ENCODE measurements around the gene FAM234B. TPM values are rescaled to one million over a fixed set of nuclear protein-coding genes. Genes with fewer than 3 reads are reported as not detected.
A peak's percentile ranks its signal among the peaks of the same experiment; 100 is the strongest.
"Not testable (repeated sequence)": the region's sequence is repeated elsewhere in the genome, so short reads cannot be mapped to it uniquely, and the experiment has no call there.

Gene FAM234B
- total RNA-seq, 2 donors from 2014 or later = 9.7 to 14.7 TPM

DNA sequence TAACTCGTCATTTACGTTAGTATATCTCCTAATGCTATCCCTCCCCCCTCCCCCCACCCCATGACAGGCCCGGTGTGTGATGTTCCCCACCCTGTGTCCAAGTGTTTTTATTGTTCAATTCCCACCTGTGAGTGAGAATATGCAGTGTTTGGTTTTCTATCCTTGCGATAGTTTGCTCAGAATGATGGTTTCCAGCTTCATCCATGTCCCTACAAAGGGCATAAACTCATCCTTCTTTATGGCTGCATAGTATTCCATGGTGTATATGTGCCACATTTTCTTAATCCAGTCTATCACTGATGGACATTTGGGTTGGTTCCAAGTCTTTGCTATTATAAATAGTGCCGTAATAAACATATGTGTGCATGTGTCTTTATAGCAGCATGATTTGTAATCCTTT, 39.5 kb downstream of the FAM234B start:
- ATAC-seq (replicated peaks); H3K4me3 Mint-ChIP-seq; H3K4me1 Mint-ChIP-seq; H3K9me3 Mint-ChIP-seq; H3K27me3 Mint-ChIP-seq; H3K27ac Mint-ChIP-seq: not testable (repeated sequence)
- peaks cover 30% of the 10 kb centered on the region for H3K36me3 Mint-ChIP-seq (ENCODE audit: low read depth)

DNA sequence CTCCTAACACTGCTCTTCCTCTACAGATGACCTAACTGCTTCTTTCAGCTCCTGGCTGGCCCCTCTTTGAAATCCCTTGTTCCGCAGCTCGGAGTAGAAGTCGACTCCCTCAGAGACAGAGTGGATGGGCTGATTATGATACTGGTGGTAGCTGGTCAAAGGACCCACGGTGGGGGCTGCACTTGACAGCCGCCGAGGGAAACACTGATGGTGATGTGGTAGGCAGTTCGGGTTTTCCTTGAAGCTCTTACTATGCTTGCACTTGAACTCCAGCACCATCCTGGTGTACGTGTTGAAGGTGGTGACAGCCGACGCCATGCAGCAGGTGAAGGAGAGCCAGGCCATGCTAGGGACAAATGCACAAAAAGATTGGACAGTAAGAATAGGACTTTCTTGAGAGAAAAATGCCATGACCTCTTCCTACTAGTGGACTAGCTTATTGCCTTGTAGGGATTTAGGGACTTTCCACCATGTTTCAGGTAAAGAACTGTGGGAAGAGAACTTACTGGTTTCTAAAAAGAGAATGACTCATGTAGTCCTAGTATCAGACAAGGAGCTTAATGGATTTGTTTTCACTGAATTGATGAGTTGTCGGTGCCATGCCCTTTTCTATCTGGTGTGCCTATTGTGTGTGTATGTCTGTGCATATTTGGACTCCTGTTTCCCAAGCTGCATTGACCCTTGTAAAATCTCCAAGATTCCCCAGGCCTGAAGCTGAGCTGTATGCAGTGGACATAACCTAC, 40.9 kb downstream of the FAM234B start:
- H3K4me1 Mint-ChIP-seq = peaks cover 5% of the 10 kb centered on the region
- H3K36me3 Mint-ChIP-seq (ENCODE audit: low read depth) = peaks cover 26% of the 10 kb centered on the region
- H3K27me3 Mint-ChIP-seq = peaks cover 3% of the 10 kb centered on the region
- H3K27ac Mint-ChIP-seq = peak overlapping the region; percentile 26
- H3K9me3 Mint-ChIP-seq = no peaks in the 10 kb centered on the region
- peak; percentile 88 for ATAC-seq (replicated peaks)
- no peak overlapping the region for H3K4me3 Mint-ChIP-seq

- Mint-ChIP-seq H3K4me3 (no peak overlapping the region), H3K27ac (peak overlapping the region; percentile 26), H3K36me3 (ENCODE audit: low read depth) (peaks cover 16% of the 10 kb centered on the region), H3K27me3 (peaks cover 3% of the 10 kb centered on the region), H3K4me1 (peaks cover 5% of the 10 kb centered on the region), H3K9me3 (no peaks in the 10 kb centered on the region)
- no peak for ATAC-seq (replicated peaks)
These were observed 41.9 kb downstream of the FAM234B start for GRCh38 chr12:13085968-13086686.

- Mint-ChIP-seq H3K4me1 (peaks cover 5% of the 10 kb centered on the region), H3K36me3 (ENCODE audit: low read depth) (peaks cover 13% of the 10 kb centered on the region), H3K4me3 (no peak overlapping the region), H3K27ac (no peak overlapping the region), H3K9me3 (no peaks in the 10 kb centered on the region), H3K27me3 (peaks cover 3% of the 10 kb centered on the region)
- no peak for ATAC-seq (replicated peaks)
These were observed 43.6 kb downstream of the FAM234B start for GRCh38 chr12:13087766-13088165.

DNA sequence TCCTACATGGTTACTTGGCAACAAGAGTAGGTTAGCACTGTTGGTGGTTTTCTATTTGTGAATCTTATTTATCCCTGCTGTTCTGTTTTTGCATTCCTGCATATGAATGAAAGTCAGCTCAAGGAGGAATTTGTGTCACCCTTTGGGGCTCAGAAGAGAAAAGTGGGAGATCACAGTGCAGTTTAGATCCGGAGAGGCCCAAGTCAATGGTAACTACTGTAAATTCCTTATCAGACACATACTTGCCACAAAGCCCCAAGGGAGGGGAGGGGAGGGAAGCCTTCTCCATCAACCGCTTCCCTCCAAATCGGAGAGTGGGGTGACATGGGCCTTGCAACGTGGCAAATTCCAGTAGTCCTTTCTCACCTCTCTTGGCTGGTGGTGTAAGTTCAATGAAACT, 44.3 kb downstream of the FAM234B start:
- peaks cover 5% of the 10 kb centered on the region for H3K4me1 Mint-ChIP-seq
- H3K4me3 Mint-ChIP-seq = no peak overlapping the region
- no peak overlapping the region for H3K27ac Mint-ChIP-seq
- H3K9me3 Mint-ChIP-seq = no peaks in the 10 kb centered on the region
- peaks cover 6% of the 10 kb centered on the region for H3K27me3 Mint-ChIP-seq
- no peak for ATAC-seq (replicated peaks)
- H3K36me3 Mint-ChIP-seq (ENCODE audit: low read depth) = peaks cover 13% of the 10 kb centered on the region

GRCh38 chr12:13090054-13090453, 45.9 kb downstream of the FAM234B start:
- Mint-ChIP-seq H3K4me3 (no peak overlapping the region), H3K9me3 (no peaks in the 10 kb centered on the region), H3K27ac (no peak overlapping the region), H3K36me3 (ENCODE audit: low read depth) (peaks cover 5% of the 10 kb centered on the region), H3K27me3 (peaks cover 11% of the 10 kb centered on the region), H3K4me1 (peaks cover 13% of the 10 kb centered on the region)
- ATAC-seq (replicated peaks) = no peak

DNA sequence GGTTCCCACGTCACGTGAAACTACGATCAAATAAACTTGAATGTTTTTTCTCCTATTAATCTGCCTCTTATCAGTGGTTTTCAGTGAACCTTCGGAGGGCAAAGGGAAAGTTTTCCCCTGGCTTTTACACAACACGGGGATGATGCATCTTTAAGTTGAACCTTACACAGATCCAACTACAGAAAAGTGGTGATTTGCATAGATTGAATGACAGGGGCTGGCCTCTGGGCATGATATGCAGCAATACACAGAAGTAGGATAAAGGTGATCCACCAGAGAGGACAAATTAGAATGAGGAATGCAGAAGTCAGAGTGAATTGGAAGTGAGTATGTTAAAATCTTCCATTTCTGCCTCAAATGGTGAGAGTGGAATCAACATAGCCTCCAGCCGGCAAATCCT, 47.7 kb downstream of the FAM234B start:
- Mint-ChIP-seq H3K9me3 (no peaks in the 10 kb centered on the region), H3K4me3 (no peak overlapping the region), H3K27me3 (peaks cover 11% of the 10 kb centered on the region), H3K4me1 (peaks cover 8% of the 10 kb centered on the region), H3K36me3 (ENCODE audit: low read depth) (no peaks in the 10 kb centered on the region), H3K27ac (peak overlapping the region; percentile 16)
- ATAC-seq (replicated peaks) = no peak

- H3K27me3 Mint-ChIP-seq = peaks cover 11% of the 10 kb centered on the region
- ATAC-seq (replicated peaks) = no peak
- H3K27ac Mint-ChIP-seq = no peak overlapping the region
- no peak overlapping the region for H3K4me3 Mint-ChIP-seq
- peaks cover 14% of the 10 kb centered on the region for H3K4me1 Mint-ChIP-seq
- H3K36me3 Mint-ChIP-seq (ENCODE audit: low read depth) = no peaks in the 10 kb centered on the region
- H3K9me3 Mint-ChIP-seq = no peaks in the 10 kb centered on the region
These were observed 49.1 kb downstream of the FAM234B start for GRCh38 chr12:13093191-13093847.

DNA sequence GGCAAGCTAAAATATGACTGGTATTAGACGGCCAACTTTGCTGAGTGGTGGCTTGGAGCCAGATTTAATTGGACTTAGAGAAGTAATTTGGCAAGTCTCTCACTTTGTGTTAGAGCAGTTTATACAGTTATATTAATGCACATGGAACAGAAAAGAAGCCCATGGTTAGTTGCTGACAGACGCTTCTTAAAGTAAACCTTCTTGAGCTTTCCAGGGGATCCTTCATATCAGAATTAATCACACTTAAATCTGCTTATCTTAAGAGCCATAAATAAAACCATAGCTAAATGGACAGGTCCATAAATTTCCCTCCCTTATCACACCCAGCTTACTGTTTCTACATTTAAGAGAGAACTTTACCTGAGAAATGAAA, 49.7 kb downstream of the FAM234B start:
- H3K27me3 Mint-ChIP-seq = peaks cover 11% of the 10 kb centered on the region
- H3K9me3 Mint-ChIP-seq = no peaks in the 10 kb centered on the region
- H3K36me3 Mint-ChIP-seq (ENCODE audit: low read depth) = no peaks in the 10 kb centered on the region
- no peak overlapping the region for H3K27ac Mint-ChIP-seq
- ATAC-seq (replicated peaks) = no peak
- no peak overlapping the region for H3K4me3 Mint-ChIP-seq
- peaks cover 19% of the 10 kb centered on the region for H3K4me1 Mint-ChIP-seq

DNA sequence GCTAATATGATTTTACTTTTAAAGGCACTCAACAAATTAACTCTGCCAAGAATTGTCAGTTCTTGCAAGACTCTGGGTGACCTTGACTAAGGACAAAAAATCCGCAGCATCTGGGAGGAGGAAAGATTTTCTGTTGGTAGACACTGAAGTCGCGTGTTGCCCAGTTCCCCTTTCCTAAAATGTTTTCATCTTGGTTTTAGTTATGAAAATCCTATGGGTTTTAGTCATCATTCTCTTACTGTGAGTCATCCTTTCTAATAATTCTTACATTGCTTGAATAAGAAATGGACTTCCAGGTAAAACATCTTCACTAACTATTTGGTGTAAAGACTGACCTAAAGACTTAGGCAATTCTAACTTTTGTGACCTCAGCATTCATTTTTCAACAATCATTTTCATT, 50.2 kb downstream of the FAM234B start:
- peaks cover 25% of the 10 kb centered on the region for H3K4me1 Mint-ChIP-seq

DNA sequence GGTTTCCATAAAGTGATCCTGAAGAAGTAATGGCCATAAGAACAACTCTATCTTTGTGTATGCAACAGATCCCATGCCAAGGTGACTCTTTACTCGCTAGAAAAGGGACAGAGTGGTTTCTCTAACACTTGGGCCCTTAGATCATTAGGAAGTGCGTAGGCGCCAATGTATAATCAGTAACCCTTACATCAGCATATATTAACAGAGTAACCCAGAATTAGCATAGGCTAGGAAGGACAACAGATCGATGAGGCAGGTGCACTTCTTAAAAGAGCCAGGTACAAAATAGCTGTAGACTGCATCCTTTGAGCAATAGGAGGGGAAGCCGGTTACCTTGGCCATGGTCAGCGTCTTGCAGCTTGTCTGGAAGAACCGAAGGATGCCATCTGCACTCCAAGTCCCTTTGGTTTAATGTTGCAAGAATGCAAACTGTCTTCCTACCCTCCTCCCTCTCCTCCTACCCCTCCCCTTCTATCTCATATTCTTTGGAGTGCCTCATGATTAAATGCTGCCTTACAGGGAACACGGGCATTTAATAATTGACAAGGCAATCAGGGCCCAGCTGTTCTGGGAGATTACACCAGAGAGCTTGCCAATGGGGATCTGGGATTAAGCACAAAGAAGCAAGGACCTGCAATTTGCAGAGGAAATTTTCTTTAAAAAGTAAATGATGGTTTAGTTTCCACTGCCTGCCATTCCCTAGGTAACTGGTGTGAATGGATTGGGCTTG, 51.2 kb downstream of the FAM234B start:
- no peak for ATAC-seq (replicated peaks)
- Mint-ChIP-seq H3K4me1 (peaks cover 26% of the 10 kb centered on the region), H3K4me3 (no peak overlapping the region), H3K9me3 (no peaks in the 10 kb centered on the region), H3K27me3 (peaks cover 11% of the 10 kb centered on the region), H3K36me3 (ENCODE audit: low read depth) (no peaks in the 10 kb centered on the region), H3K27ac (no peak overlapping the region)

More for the DNA sequence above, 50.2 kb downstream of the FAM234B start:
- Mint-ChIP-seq H3K4me3 (no peak overlapping the region), H3K9me3 (no peaks in the 10 kb centered on the region), H3K27ac (peak overlapping the region; percentile 21), H3K36me3 (ENCODE audit: low read depth) (no peaks in the 10 kb centered on the region), H3K27me3 (peaks cover 11% of the 10 kb centered on the region)
- peak; percentile 20 for ATAC-seq (replicated peaks)

- H3K9me3 Mint-ChIP-seq = no peaks in the 10 kb centered on the region
- peaks cover 11% of the 10 kb centered on the region for H3K27me3 Mint-ChIP-seq
- ATAC-seq (replicated peaks) = no peak
- peaks cover 32% of the 10 kb centered on the region for H3K4me1 Mint-ChIP-seq
- H3K27ac Mint-ChIP-seq = peak overlapping the region; percentile 90
- peak overlapping the region; percentile 56 for H3K4me3 Mint-ChIP-seq
- H3K36me3 Mint-ChIP-seq (ENCODE audit: low read depth) = no peaks in the 10 kb centered on the region
These were observed 53.4 kb downstream of the FAM234B start for GRCh38 chr12:13097491-13098011.

GRCh38 chr12:13099066-13099843, 55.1 kb downstream of the FAM234B start:
- Mint-ChIP-seq H3K9me3 (no peaks in the 10 kb centered on the region), H3K27ac (peak overlapping the region; percentile 90), H3K4me3 (peak overlapping the region; percentile 56), H3K27me3 (peaks cover 7% of the 10 kb centered on the region), H3K4me1 (peaks cover 40% of the 10 kb centered on the region), H3K36me3 (ENCODE audit: low read depth) (no peaks in the 10 kb centered on the region)
- ATAC-seq (replicated peaks) = no peak

All from activated T-helper 17 cell treated with anti-CD3 and anti-CD28 coated beads, Interleukin-2, amount 50 U/mL, for 72 hours (primary cell).